WERI-Rb-1 (cell line): ENCODE measurements around the gene IL36A.

Experiments used
- DNase-seq: peaks from one replicate; pipeline ENCODE4 v3.0.0-alpha.2; 2020
- H3K27ac ChIP-seq: fragments of 250-450 bp; sonication (Bioruptor Pico); 2 replicates; pipeline ENCODE4 v1.5.1; 2020; ENCODE audit warnings: mild to moderate bottlenecking, moderate library complexity
- H3K27me3 ChIP-seq: fragments of 250-450 bp; sonication (Bioruptor Pico); 2 replicates; pipeline ENCODE4 v1.5.1; 2021; ENCODE audit warnings: mild to moderate bottlenecking, low read depth, moderate library complexity; ENCODE audit not compliant: insufficient read depth, severe bottlenecking
- H3K36me3 ChIP-seq: fragments of 250-450 bp; sonication (Bioruptor Pico); 2 replicates; pipeline ENCODE4 v1.5.1; 2020; ENCODE audit warnings: mild to moderate bottlenecking, moderate library complexity
- H3K4me3 ChIP-seq: 2 replicates; pipeline ENCODE4 v1.5.1; 2011; ENCODE audit warnings: low read depth, mild to moderate bottlenecking, control low read depth, low read length
- H3K9me3 ChIP-seq: fragments of 250-450 bp; sonication (Bioruptor Pico); 2 replicates; pipeline ENCODE4 v1.5.1; 2021; ENCODE audit warnings: mild to moderate bottlenecking, moderate library complexity; ENCODE audit not compliant: severe bottlenecking
- TF ChIP-seq, protein P1 (sequence below): IDR thresholded peaks from 2 replicates; pipeline ENCODE4 v1.5.1; 2011; ENCODE audit warnings: low read depth, mild to moderate bottlenecking, control low read depth, inconsistent platforms, low read length

IL36A gene

DNA sequence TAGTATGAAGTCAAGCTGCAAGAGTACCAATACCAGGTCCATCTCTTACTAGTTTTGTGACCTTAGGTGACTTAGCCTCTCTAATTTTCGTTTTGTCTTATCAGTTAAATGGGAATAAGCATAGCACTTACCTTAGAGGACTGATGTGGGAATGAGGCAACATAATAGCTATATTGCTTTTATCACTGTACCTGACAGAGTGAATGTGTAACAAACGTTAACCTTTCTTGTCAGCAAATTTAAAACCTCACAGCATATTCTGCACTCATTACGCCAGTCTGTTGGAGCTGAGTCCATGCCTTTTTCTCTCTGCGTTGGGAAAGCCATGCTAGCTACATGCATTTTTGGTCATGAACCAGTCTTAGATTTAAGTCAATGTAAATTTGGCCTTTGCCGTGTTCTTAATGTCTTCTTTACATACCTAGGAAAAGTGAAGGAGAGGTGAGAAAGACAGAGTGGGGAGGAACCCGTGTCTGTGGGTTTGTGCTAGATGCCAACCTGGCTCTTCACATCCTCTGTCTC lies 47.2 kb downstream of the IL36A start, which contains the start of gene IL36B:
IL36B (minus strand) TSS at position 472 of the 522 bp plus-strand sequence.
- no peak for DNase-seq
- Histone ChIP-seq H3K27ac (no peak within 1 kb of the TSS), H3K27me3 (no peaks in the 10 kb centered on the region), H3K4me3 (no peak within 1 kb of the TSS), H3K9me3 (peaks cover 10% of the 10 kb centered on the region), H3K36me3 (no peaks in the 10 kb centered on the region)
- TF ChIP-seq, protein P1, sequence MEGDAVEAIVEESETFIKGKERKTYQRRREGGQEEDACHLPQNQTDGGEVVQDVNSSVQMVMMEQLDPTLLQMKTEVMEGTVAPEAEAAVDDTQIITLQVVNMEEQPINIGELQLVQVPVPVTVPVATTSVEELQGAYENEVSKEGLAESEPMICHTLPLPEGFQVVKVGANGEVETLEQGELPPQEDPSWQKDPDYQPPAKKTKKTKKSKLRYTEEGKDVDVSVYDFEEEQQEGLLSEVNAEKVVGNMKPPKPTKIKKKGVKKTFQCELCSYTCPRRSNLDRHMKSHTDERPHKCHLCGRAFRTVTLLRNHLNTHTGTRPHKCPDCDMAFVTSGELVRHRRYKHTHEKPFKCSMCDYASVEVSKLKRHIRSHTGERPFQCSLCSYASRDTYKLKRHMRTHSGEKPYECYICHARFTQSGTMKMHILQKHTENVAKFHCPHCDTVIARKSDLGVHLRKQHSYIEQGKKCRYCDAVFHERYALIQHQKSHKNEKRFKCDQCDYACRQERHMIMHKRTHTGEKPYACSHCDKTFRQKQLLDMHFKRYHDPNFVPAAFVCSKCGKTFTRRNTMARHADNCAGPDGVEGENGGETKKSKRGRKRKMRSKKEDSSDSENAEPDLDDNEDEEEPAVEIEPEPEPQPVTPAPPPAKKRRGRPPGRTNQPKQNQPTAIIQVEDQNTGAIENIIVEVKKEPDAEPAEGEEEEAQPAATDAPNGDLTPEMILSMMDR: no peak

- no peak overlapping the region for H3K4me3 ChIP-seq
- no peak overlapping the region for H3K27ac ChIP-seq
- TF ChIP-seq, protein P1: no peak
- H3K9me3 ChIP-seq: peaks cover 10% of the 10 kb centered on the region
- DNase-seq: no peak
- no peaks in the 10 kb centered on the region for H3K36me3 ChIP-seq
- no peaks in the 10 kb centered on the region for H3K27me3 ChIP-seq
Measured at GRCh38 chr2:113053666-113054065, 48.4 kb downstream of the IL36A start.

DNA sequence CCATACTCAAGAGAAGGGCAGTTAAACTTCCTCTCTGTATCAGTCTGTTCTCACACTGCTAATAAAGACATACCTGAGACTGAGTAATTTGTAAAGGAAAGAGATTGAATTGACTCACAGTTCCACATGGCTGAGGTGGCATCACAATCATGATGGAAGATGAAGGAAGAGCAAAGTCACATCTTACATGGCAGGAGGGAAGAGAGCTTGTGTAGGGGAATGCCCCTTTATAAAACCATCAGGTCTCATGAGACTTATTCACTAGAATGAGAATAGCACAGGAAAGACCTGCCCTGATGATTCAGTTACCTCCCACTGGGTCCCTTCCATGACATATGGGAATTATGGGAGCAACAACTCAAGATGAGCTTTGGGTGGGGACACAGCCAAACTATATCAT lies 48.8 kb downstream of the IL36A start:
- Histone ChIP-seq H3K27me3 (no peaks in the 10 kb centered on the region), H3K9me3 (peaks cover 10% of the 10 kb centered on the region), H3K27ac (no peak overlapping the region), H3K36me3 (no peaks in the 10 kb centered on the region), H3K4me3 (no peak overlapping the region)
- TF ChIP-seq, protein P1: no peak
- DNase-seq: no peak

- Histone ChIP-seq H3K27ac (no peak overlapping the region), H3K27me3 (no peaks in the 10 kb centered on the region), H3K9me3 (peaks cover 10% of the 10 kb centered on the region), H3K36me3 (no peaks in the 10 kb centered on the region), H3K4me3 (no peak overlapping the region)
- no peak for DNase-seq
- TF ChIP-seq, protein P1: no peak
Measured at GRCh38 chr2:113056521-113056920, 51.3 kb downstream of the IL36A start.

DNA sequence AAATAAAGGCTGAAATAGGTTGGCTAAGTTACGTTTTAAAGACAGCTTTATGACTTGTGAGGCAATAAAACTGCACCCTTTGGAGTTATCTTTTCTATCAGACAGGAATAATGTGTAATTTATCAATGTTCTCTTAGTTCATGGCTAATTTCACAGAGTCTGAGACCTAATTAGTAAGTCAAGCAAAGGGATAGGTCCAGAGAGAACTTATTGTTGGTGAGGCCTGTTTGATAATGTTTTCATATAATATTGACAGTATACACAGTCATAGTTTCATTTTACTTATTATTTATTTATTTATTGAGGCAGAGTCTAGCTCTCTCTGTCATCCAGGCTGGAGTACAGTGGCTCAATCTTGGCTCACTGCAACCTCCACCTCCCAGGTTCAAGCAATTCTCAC lies 51.9 kb downstream of the IL36A start:
- no peak for DNase-seq
- TF ChIP-seq, protein P1: no peak
- Histone ChIP-seq H3K27ac (no peak overlapping the region), H3K27me3 (no peaks in the 10 kb centered on the region), H3K4me3 (no peak overlapping the region), H3K9me3 (peaks cover 10% of the 10 kb centered on the region), H3K36me3 (no peaks in the 10 kb centered on the region)
